Measurements from ENCODE around the gene SBF1.

The SBF1 gene

DNA sequence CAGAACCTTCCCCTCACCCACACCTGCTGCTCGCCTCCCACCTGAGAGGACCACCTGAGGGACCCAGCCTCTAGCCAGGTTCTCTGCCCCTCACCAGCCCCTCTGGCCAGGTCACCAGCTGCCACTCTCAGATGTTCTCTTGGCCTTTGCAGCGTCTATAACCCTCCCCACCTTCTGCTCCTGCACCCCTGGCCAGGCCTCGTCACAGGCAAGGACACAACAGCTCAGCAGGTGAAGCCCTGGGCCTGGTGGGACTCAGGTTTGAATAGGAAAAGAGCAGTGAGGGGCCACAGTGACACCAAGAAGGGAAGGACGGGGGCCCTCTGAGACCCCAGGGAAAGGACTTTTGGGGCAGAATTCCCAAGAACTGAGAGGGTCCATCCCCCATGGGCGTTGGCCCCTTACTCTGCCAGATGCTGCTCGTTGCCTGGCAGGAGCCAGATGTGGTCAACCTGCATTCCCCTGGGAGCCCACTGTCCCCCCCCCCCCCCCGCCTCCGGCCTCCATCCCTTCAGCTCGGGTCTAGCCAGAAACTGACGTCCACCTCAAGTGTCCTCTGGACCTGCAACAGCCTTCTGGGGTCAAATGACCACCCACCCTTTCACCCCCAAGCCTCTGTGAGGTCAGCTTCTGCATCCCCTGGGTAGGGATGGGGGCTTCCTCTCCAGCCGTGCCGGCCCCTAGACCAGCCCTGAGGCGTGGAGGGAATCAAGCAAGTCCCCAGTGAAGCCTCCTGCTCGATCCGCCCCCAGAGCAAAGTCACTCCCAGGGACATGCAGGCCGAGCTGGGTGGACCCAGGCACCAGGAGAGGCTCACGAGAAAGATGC is 28.7 kb downstream of the SBF1 start:
- no peaks in the 10 kb centered on the region for H3K9me3 ChIP-seq
- no peaks in the 10 kb centered on the region for H3K27me3 ChIP-seq (ENCODE audit: low read depth)
- no peaks in the 10 kb centered on the region for H3K4me1 ChIP-seq
- H3K4me3 ChIP-seq: no peak overlapping the region
- peaks cover 54% of the 10 kb centered on the region for H3K36me3 ChIP-seq (replicated peaks)
- in situ Hi-C loops (cut with MboI; ENCODE audit: low sequenced_read_pairs): no loop called here
- DNase-seq (ENCODE audit: low spot score in 2 of 2): no peak

DNA sequence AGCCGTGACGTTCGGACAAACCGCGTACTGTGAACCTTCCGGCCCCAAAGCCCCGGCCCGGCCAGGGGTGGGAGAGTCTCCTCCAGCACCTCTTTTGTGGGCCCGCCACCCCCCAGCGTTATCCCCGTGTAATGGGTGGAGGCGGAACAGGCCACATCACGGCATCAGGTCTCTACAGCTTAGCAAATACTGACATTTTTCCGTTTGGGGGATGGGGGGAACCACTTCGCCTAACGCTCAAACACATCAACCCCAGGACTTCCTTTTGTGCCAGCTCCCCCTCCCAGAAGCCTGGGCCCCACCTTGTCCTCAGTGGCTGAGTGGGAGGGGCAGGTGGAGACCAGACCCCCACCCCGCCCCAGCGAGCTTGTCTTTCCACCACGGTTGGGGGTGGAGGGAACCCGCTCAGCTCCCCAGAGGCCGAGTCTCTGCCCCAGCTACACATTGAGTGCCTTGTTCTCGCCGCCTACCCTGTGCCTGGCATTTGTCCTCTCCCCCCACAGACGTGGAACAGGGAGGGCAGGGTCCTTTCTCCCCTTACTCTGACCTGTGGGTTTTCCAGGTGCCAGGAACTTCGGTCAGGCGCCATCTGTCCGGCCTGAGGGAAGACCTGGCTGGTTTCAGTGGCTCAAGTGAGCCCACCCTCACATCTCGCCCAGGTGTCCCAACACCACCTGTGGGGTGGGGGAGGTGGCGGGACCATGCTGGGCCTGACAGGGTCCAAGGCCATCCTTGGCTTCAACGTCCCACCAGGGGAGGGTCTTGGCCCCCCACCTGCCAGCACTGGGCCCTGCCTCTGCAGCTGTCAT is 29.6 kb downstream of the SBF1 start:
- no peak for DNase-seq (ENCODE audit: low spot score in 2 of 2)

DNA sequence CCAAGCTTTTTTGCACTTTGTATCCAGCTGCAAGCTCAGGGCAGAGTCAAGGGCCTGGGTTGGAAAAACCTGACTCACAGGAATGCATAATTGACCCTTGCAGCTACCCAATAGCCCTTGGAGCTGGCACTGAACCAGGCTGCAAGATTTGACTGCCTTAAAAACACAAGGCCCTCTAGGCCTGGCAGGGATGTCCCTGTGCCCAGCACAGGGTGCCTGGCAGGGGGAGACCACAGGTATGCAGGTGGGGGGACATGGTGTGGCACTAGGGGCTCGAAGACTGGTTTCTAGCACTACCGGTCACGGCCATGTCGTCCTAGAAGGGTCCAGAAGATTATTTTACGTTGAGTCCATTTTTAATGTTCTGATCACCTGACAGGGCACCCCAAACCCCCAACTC is 30.2 kb downstream of the SBF1 start:
- Histone ChIP-seq H3K9me3 (no peaks in the 10 kb centered on the region), H3K4me1 (no peaks in the 10 kb centered on the region), H3K27me3 (ENCODE audit: low read depth) (no peaks in the 10 kb centered on the region), H3K36me3 (replicated peaks) (peaks cover 62% of the 10 kb centered on the region), H3K4me3 (no peak overlapping the region)
- in situ Hi-C loops (cut with MboI; ENCODE audit: low sequenced_read_pairs): no loop called here
- no peak for DNase-seq (ENCODE audit: low spot score in 2 of 2)

More for the DNA sequence above, 29.6 kb downstream of the SBF1 start:
- Histone ChIP-seq H3K27me3 (ENCODE audit: low read depth) (no peaks in the 10 kb centered on the region), H3K36me3 (replicated peaks) (peaks cover 62% of the 10 kb centered on the region), H3K4me1 (no peaks in the 10 kb centered on the region), H3K9me3 (no peaks in the 10 kb centered on the region), H3K4me3 (no peak overlapping the region)
- in situ Hi-C loops (cut with MboI; ENCODE audit: low sequenced_read_pairs): no loop called here

DNA sequence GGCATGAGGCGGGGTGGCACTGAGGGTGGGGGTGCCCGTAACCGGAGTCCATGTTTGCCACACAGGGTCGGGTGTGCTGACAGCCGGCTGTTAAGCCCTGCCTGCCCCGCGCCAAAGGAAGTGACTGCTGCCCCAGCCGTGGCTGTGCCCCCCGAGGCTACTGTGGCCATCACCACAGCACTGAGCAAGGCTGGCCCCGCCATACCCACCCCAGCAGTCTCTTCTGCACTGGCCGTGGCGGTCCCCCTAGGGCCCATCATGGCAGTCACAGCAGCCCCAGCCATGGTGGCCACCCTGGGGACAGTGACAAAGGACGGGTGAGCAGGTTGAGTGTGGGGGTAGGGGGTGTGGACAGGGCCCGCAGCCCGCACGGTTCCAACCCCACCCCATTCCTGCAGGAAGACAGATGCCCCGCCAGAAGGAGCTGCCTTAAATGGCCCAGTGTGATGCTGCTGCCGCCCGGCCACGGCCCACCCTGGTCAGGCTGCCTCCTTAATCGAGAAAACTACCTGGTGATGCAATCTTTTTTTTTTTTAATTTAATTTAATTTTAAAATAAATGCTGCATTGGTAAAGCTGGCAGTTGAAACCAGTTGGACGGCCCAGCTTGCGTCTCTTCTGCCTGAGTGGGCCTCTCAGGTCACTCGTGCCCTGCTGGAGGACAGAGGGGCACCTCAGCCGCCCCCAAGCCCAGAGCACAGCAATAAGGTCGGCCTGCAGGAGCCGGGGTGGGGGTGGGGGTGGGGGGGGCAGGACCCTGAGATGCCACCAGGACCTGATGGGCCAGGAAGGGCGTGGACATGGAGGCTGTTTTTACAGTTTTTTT is 30.8 kb downstream of the SBF1 start:
- in situ Hi-C loops (cut with MboI; ENCODE audit: low sequenced_read_pairs): no loop called here
- no peak overlapping the region for H3K4me3 ChIP-seq
- H3K27me3 ChIP-seq (ENCODE audit: low read depth): no peaks in the 10 kb centered on the region
- H3K9me3 ChIP-seq: no peaks in the 10 kb centered on the region
- H3K36me3 ChIP-seq (replicated peaks): peaks cover 67% of the 10 kb centered on the region
- H3K4me1 ChIP-seq: no peaks in the 10 kb centered on the region
- no peak for DNase-seq (ENCODE audit: low spot score in 2 of 2)

DNA sequence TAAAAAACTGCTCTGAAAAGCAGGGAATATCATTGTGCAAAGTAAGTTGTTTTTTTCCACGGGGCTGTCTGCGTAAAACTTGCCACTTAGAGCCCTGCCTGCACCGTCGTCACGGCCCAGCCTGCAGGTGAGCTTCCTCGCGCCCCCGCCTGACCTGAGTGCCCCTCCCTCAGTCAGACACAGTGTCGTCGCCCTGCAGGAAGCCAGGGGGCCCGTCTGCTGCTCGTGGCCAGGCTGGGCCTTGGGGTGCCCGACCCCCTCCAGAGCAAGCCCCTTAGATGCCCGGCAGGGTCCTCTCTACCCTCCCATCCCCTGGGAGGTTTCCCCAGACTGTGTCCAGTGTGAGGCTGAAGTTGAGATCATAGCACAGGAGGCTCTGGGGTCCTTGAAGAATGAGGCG is 31.6 kb downstream of the SBF1 start:
- H3K27me3 ChIP-seq (ENCODE audit: low read depth): no peaks in the 10 kb centered on the region
- in situ Hi-C loops (cut with MboI; ENCODE audit: low sequenced_read_pairs): no loop called here
- H3K4me3 ChIP-seq: no peak overlapping the region
- H3K4me1 ChIP-seq: no peaks in the 10 kb centered on the region
- peaks cover 67% of the 10 kb centered on the region for H3K36me3 ChIP-seq (replicated peaks)
- H3K9me3 ChIP-seq: no peaks in the 10 kb centered on the region
- DNase-seq (ENCODE audit: low spot score in 2 of 2): no peak

DNA sequence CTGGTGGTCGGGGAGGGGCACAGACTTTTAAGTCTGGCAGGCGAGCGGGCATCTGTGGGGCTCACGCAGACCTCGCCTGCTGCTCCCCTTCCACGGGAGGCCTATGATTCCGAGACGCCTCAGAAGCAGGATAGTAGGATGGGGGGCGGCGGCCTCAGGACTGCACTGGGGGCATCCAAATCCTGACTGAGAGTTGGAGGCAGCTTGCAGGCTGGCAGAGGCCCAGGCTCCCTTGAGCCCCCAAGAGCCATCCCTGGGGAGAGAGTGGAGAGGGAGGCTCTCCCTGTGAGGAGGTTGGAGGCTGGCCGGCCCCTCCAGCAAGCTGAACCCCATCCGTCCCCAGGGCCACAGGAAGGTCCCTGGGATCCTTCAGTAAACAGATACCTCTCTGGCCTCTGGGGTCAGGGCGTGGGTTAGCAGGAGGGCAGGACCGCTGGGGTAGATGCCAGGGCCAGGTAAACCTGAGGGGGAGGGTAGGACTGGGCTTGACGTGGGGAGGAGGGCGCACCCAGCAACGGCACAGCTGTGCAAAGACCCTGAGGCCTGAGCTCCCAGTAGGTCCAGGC is 33.3 kb downstream of the SBF1 start:
- in situ Hi-C loops (cut with MboI; ENCODE audit: low sequenced_read_pairs): no loop called here
- Histone ChIP-seq H3K27me3 (ENCODE audit: low read depth) (no peaks in the 10 kb centered on the region), H3K36me3 (replicated peaks) (peaks cover 59% of the 10 kb centered on the region), H3K9me3 (no peaks in the 10 kb centered on the region), H3K4me3 (no peak overlapping the region), H3K4me1 (no peaks in the 10 kb centered on the region)
- DNase-seq (ENCODE audit: low spot score in 2 of 2): no peak

DNA sequence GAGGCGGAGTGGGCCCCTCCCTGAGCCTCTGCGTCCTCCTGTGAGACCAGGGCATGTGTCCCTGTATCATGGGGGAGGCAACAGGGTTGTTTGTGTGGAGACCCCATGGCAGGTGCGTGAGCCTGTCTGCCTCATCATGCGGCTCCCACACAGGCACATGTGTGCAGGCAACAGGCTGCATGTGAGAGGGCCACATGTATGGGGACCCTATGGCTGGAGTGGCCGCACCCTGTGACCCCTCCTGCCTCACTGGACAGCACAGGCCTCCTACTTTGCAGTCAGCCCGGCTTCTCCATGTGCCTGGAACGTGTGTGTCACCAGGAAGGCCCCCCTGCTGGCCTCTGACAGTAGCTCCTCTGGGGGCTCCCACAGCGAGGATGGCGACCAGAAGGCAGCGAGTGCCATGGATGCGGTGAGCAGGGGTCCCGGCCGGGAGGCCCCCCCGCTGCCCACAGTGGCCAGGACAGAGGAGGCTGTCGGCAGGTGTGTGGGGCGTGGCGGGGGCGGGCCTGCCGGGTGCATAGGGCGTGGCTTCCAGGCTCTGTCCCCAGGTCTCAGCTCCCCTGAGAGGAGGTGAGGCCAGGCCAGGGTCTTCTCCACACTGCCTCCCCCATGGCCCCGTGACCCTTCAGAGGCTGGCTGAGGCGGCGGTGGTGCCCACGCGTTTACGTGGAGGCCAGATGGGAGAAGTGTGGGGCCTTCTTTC is 34.1 kb downstream of the SBF1 start:
- H3K4me1 ChIP-seq: no peaks in the 10 kb centered on the region
- in situ Hi-C loops (cut with MboI; ENCODE audit: low sequenced_read_pairs): no loop called here
- no peaks in the 10 kb centered on the region for H3K27me3 ChIP-seq (ENCODE audit: low read depth)
- no peak for DNase-seq (ENCODE audit: low spot score in 2 of 2)
- no peak overlapping the region for H3K4me3 ChIP-seq
- H3K9me3 ChIP-seq: no peaks in the 10 kb centered on the region
- H3K36me3 ChIP-seq (replicated peaks): peaks cover 54% of the 10 kb centered on the region

DNA sequence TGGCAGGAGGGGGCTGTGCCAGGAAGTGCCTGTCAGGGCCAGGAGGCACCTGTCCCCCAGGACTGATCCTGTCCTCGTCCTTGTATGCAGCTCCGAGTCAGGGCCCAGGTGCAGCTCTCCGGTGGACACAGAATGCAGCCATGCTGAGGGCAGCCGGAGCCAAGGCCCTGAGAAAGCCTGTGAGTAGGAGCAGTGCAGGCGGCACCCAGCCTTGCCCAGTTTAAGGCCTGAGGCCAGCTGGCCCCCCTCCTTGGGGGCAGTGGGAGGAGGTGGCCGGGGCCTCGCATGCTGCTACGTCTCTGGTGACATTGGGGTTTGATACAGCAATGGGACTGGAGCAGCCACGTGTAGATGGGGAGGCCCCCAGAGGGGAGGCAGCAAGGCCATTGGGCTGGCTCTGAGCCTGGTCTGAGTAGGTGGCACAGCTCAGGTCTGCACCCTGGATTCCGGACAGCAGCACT is 34.9 kb downstream of the SBF1 start:
- Histone ChIP-seq H3K36me3 (replicated peaks) (peaks cover 54% of the 10 kb centered on the region), H3K27me3 (ENCODE audit: low read depth) (no peaks in the 10 kb centered on the region), H3K4me1 (no peaks in the 10 kb centered on the region), H3K4me3 (no peak overlapping the region), H3K9me3 (no peaks in the 10 kb centered on the region)
- in situ Hi-C loops (cut with MboI; ENCODE audit: low sequenced_read_pairs): no loop called here
- no peak for DNase-seq (ENCODE audit: low spot score in 2 of 2)

DNA sequence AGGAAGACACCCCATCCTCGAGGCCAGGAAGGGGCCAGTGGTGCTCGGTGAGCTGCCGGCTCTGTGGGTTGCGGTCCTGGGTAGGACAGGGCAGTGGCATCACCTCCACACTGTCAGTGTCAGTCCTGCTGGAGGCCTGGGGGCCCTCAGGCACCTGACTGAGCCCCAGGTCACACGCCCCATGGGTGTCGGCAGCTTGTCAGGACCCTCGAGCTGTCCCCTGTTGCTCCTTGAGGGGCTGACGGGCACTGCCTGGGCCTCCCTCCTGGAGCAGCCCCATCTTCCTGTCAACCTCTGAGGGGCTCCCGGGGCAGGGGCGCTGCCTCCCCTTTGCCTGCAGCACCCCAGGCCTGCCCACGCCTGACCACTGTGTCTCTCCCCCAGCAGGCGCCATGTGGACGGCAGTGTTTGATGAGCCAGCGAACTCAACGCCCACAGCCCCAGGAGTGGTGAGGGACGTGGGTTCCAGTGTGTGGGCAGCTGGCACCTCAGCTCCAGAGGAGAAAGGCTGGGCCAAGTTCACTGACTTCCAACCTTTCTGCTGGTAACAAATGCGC is 35.4 kb downstream of the SBF1 start:
- H3K4me3 ChIP-seq: no peak overlapping the region
- no peak for DNase-seq (ENCODE audit: low spot score in 2 of 2)
- H3K27me3 ChIP-seq (ENCODE audit: low read depth): no peaks in the 10 kb centered on the region
- peaks cover 52% of the 10 kb centered on the region for H3K36me3 ChIP-seq (replicated peaks)
- H3K4me1 ChIP-seq: no peaks in the 10 kb centered on the region
- in situ Hi-C loops (cut with MboI; ENCODE audit: low sequenced_read_pairs): no loop called here
- no peaks in the 10 kb centered on the region for H3K9me3 ChIP-seq

DNA sequence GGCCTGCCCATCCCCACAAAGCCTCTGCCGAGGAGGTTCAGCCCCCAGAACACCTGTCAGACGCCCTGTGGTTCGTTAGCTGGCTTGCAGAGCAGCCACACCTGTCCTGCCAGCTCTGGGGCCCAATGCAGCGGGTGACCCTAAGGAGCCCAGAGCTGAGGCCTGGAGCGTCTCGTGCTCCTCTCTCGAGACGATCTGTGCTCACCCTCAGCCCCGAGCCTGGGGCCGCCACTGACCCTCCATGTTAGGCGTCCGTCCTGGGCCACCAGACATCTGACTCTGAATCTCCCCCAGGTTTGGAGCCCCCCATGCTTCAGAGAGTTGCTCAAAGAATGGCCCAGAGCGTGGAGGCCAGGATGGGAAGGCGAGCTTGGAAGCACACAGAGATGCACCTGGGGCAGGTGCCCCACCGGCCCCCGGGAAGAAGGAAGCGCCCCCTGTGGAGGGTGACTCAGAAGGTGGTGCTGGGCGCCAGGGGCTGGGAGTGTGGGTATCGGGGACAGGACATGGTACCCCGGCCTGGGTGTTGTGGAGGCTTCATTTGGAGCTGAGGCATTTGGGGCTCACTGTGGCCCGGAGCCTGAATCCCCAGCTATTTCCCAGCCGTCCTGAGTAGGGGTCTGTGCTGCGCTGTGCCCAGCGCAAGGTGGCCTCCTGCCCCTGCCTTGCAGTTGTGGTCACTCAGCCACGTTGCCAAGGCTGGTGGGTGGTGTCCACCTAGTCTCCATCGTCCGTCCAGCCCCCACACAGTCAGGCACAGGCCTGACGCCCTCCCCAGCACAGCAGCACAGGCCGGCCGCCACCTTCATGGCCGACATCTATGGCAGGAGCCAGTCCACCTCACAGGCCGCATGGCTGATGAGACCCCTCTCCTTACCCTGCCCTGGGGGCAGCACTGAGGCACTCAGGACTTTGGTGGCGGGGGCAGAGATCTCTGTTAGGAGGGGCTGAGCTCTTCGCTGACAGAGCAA is 36.2 kb downstream of the SBF1 start:
- DNase-seq (ENCODE audit: low spot score in 2 of 2): no peak
- H3K36me3 ChIP-seq (replicated peaks): peaks cover 49% of the 10 kb centered on the region
- in situ Hi-C loops (cut with MboI; ENCODE audit: low sequenced_read_pairs): no loop called here
- no peak overlapping the region for H3K4me3 ChIP-seq
- H3K4me1 ChIP-seq: no peaks in the 10 kb centered on the region
- H3K27me3 ChIP-seq (ENCODE audit: low read depth): no peaks in the 10 kb centered on the region
- no peaks in the 10 kb centered on the region for H3K9me3 ChIP-seq

DNA sequence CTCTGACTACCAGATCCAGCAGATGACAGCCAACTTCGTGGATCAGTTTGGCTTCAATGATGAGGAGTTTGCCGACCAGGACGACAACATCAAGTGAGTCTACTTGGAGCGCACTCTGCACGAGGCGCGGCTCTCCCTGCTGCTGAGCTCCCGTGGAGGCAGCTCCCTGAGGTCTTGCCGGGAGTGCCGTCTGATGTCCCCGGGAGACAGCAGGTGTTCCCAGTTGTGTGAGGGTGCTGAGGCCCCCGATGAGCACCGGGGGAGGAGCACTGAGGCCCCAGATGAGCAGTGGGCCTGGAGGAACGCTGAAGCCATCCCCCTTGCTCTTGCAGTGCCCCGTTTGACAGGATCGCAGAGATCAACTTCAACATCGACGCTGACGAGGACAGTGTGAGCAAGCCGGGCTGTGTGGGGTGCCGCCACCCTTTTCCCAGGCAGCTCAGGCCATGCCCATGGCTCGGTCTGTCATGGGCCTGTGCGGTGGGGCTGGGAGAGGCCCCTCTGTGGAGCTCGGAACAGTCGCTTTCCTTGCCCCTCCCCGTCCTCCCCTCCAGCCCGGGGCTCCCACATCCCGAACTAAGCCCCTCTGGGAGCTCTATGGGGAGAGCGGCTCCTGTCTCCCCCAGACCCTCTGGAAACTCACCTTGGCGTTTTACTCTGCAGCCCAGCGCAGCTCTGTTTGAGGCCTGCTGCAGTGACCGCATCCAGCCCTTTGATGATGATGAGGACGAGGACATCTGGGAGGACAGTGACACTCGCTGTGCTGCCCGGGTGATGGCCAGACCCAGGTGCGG is 37.1 kb downstream of the SBF1 start:
- Histone ChIP-seq H3K4me1 (no peaks in the 10 kb centered on the region), H3K4me3 (no peak overlapping the region), H3K9me3 (no peaks in the 10 kb centered on the region), H3K36me3 (replicated peaks) (peaks cover 47% of the 10 kb centered on the region), H3K27me3 (ENCODE audit: low read depth) (no peaks in the 10 kb centered on the region)
- in situ Hi-C loops (cut with MboI; ENCODE audit: low sequenced_read_pairs): no loop called here
- DNase-seq (ENCODE audit: low spot score in 2 of 2): no peak
